T-helper 2 cell treated with Interferon-gamma antibody and Interleukin-4, amounts not matched to agents 5 μg/mL and 100 μg/mL, for 36 hours (primary cell): ENCODE measurements around the gene RAB6B.
A peak's percentile ranks its signal among the peaks of the same experiment; 100 is the strongest.

Source experiments
- DNase-seq: peaks from one replicate; pipeline ENCODE4 v3.0.0; 2021; ENCODE audit warnings: low spot score
- H3K27ac Mint-ChIP-seq: one replicate; pipeline ENCODE4 v1.8.0; 2021; ENCODE audit warnings: mild to moderate bottlenecking, mixed read lengths
- H3K27me3 Mint-ChIP-seq: one replicate; pipeline ENCODE4 v1.8.0; 2021; ENCODE audit warnings: low read depth, mixed read lengths
- H3K36me3 Mint-ChIP-seq: one replicate; pipeline ENCODE4 v1.8.0; 2021; ENCODE audit warnings: low read depth, mixed read lengths
- H3K4me1 Mint-ChIP-seq: one replicate; pipeline ENCODE4 v1.8.0; 2021; ENCODE audit warnings: low read depth, mixed read lengths
- H3K4me3 Mint-ChIP-seq: one replicate; pipeline ENCODE4 v1.8.0; 2022; ENCODE audit warnings: mild to moderate bottlenecking, moderate library complexity, mixed read lengths
- H3K9me3 Mint-ChIP-seq: one replicate; pipeline ENCODE4 v1.8.0; 2021; ENCODE audit warnings: mixed read lengths

RAB6B gene

DNA sequence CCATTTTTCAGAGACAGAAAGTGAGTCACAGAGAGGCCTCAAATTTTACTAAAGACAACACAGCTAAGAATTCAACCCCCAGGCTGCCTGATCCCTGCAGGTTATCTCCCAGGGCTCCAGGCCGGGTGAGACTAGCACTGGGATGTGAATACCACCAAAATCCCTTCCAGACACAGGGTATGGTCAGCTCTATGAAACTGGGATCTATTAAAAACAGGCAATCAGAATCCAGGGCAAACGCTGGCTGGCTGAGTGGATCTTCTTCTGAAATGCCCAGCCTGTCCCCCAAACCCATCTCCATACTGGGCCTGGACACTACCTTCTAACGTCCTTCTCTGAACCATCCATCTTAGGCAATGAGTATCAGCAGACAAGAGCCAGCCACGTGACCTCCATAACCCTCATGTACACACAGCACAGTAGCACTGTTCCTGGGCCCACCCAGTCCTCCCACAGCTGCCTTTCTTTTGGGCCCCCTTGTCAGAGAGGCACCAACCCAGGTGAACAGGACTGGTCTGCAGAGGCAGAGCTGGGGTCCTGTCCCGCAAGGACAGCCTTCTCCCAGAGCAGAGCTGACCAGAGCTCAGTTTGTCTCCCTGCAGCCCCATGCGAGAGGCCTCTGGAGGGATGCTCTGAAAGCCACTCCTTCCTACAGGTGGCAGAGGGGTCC, 1.9 kb downstream of the RAB6B start:
- peak overlapping the region; percentile 9 for H3K4me3 Mint-ChIP-seq
- DNase-seq: no peak
- H3K4me1 Mint-ChIP-seq: no peaks in the 10 kb centered on the region
- H3K27ac Mint-ChIP-seq: no peak overlapping the region
- no peaks in the 10 kb centered on the region for H3K9me3 Mint-ChIP-seq
- no peaks in the 10 kb centered on the region for H3K36me3 Mint-ChIP-seq
- H3K27me3 Mint-ChIP-seq: peaks cover 34% of the 10 kb centered on the region

DNA sequence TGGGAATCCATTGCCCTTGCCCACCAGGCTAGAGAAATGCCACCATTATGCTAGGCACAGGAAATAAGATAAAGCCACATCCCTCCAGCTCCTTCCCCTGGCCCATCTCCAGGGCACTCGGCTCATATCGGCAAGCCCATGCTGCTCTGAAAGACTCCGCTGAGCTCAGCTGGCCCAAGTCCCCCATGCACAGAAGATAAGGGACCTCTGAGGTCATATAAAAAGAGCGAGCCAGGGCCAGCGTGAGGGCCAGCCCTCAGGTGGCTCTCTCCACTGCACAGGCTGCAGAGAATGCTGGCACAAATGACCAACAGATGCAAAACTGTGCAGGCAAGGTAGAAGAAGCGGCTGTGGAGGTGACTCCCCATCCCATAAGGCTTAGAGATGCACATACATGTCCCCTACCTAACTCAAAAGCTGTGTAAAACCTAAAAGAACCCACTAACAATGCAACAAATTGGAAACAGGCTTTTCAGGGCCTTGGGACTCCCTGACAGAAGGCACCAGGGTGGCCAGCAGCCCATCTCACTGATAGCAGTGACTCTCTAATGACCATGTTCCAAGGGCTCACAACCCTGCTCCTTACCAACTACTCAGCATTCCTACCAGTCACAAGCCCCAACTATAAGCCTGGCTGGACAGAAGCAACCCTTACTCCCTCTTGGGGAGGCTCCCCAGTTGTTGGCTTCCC, 3.0 kb downstream of the RAB6B start:
- H3K4me1 Mint-ChIP-seq: no peaks in the 10 kb centered on the region
- H3K27me3 Mint-ChIP-seq: peaks cover 33% of the 10 kb centered on the region
- no peaks in the 10 kb centered on the region for H3K9me3 Mint-ChIP-seq
- no peak for DNase-seq
- H3K27ac Mint-ChIP-seq: no peak overlapping the region
- no peaks in the 10 kb centered on the region for H3K36me3 Mint-ChIP-seq
- no peak overlapping the region for H3K4me3 Mint-ChIP-seq

DNA sequence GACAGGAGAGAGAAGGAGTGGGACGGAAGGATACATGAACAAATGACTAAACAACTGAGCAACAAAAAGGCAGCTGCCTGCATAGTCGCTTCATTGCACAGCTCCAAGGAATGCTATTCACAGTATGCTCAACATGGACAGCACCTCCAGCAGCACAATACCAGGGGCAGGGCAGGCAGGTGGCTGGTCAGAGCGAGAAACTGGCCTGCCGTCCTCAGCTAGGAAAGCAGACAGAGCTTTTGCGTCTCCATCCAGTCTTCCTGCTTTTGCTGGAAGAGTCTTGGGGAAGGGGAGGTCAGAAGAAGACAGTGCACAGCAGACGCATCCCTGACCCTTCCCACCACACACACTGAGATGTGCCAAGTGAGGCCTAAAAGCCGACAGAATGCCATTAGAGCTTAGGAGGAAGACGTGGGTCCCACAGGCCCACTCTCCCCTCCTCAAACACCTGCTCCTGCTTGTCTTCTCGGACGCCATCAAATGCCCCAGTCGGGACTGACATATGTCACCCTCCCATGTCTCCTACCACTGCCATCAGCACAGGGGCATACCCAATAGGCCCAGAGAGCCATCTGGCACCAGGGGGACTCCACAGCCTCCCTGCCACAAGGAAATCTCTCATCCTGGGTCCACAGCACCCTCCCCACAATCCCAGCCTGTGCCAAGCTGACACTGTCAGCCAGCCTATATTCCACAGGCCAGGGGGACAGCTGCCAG, 3.9 kb downstream of the RAB6B start:
- peaks cover 25% of the 10 kb centered on the region for H3K27me3 Mint-ChIP-seq
- H3K4me1 Mint-ChIP-seq: no peaks in the 10 kb centered on the region
- no peaks in the 10 kb centered on the region for H3K9me3 Mint-ChIP-seq
- H3K36me3 Mint-ChIP-seq: no peaks in the 10 kb centered on the region
- H3K4me3 Mint-ChIP-seq: no peak overlapping the region
- no peak overlapping the region for H3K27ac Mint-ChIP-seq
- no peak for DNase-seq

DNA sequence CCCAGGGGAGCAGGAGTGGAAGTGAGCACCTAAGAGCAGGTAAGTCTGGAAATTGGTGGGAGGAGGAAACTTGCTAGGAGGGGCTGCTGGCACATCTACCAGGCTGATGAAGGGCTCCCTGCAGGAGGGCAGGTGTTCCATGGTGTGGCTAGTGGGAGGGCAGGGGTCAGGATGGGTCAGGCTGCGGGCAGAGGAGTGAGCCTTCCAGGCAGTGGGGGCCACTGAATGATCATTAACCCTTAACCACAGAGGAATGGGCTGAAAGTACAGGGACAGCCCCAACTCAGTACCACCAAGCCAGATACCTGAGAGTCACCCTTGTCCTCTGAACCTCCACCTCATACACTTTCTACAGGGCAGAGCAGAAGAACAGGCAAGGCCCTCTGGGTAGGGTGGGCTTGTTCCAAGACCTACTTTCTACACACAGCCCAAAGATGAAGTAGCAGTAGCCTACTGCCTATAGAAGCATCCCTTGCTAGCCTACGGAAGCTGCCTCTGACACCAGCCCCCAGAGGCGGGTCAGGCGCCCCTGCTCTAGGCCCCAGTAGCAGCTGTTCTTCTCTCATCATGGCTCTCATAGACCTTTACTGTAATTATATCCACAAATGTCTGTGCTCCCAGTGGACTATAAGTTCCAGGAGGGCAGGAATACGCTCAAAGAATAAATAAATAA, 4.6 kb downstream of the RAB6B start:
- no peak for DNase-seq
- Mint-ChIP-seq H3K36me3 (no peaks in the 10 kb centered on the region), H3K4me1 (no peaks in the 10 kb centered on the region), H3K4me3 (no peak overlapping the region), H3K27me3 (peaks cover 18% of the 10 kb centered on the region), H3K27ac (no peak overlapping the region), H3K9me3 (no peaks in the 10 kb centered on the region)

DNA sequence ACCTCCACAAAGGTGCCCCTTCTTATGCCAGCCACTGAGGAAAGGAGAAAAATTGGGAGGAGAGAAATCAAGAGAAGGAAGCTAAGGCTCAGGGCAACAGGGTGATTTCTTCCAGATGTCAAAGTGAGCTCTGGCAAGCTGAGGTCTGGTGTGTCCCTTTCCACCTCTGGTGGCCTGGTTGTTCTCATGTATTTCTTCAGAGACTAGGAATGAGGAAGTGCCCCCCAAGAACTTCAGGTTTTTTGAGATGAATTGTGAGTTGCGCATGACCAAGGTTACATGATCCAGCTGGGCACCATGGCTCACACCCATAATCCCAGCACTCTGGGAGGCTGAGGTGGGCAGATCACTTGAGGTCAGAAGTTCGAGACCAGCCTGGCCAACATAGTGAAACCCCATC, 5.6 kb downstream of the RAB6B start:
- H3K36me3 Mint-ChIP-seq: no peaks in the 10 kb centered on the region
- H3K4me3 Mint-ChIP-seq: no peak overlapping the region
- no peak for DNase-seq
- H3K27me3 Mint-ChIP-seq: peaks cover 14% of the 10 kb centered on the region
- no peaks in the 10 kb centered on the region for H3K4me1 Mint-ChIP-seq
- no peaks in the 10 kb centered on the region for H3K9me3 Mint-ChIP-seq
- no peak overlapping the region for H3K27ac Mint-ChIP-seq

DNA sequence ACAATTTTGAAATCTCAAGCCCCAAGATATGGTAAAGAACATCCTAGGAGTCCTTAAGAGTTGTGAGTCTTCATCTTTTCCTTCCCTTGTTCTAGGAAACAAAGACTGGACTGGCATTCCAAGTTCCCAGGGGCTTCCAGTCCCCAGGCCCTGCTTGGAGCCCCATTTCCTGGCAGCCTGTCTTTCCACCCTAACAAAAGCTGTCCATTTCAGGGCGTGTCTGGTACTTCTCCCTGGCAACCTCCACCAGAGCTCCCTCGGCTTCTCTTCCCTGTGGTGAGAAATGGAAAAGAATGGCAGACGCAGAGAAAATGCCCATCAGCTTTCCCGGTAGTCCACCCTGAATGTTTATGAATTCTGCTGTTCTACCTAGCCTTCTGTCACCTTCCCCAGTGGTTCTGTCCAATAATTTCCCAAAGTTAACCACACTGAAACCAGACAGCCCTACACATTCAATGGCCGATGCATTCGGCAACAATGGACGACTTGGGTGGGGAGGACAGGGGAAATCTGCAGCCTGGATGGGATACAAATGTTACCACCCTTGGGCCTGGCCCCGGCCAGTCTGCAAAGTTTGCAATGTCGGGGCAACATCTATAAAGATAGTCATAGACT, 6.8 kb downstream of the RAB6B start:
- H3K27me3 Mint-ChIP-seq: peaks cover 10% of the 10 kb centered on the region
- no peak overlapping the region for H3K4me3 Mint-ChIP-seq
- no peaks in the 10 kb centered on the region for H3K4me1 Mint-ChIP-seq
- no peak for DNase-seq
- H3K27ac Mint-ChIP-seq: no peak overlapping the region
- no peaks in the 10 kb centered on the region for H3K9me3 Mint-ChIP-seq
- no peaks in the 10 kb centered on the region for H3K36me3 Mint-ChIP-seq

DNA sequence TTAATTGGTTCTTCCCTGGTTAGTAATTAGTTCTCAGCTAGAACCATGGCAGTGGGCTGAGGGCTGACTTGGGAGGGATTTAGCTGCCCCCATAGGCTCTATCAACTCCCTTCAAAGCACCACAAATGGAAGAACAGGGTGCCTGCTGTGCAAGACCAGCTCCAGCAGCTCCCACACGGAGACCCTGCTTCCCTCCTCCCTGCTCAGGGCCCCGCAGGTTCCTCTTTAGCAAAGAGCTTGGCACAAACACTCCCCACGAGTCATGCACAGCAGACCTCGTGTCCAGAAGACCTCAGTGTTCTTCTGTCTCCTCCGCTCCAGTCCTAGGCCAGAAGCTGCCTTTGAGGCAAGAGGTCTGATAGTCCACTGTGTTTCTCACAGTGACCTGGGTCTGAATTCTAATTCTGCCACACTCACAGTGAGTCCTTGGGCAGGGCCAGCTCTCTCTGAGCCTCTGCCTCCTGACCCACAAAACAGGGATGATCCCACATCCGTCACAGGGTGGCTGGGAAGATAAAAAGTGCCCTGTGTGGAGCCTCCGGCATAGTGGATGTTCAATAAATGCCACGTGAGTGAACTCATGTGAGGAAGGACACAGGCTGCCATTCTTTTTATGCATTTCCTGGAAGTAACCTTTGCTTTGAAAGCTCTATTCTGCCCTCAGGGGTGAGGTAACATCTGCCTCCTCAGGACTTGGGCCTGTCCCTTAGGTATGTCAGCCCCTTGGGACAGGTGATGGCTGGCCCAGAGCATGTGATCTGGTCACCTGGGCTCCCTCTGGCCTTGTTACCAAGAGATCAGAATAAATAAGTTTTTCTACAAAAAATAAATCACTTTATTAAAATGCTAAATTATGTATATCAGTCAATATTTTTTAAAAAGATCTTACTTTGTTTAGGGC, 7.6 kb downstream of the RAB6B start:
- no peak overlapping the region for H3K4me3 Mint-ChIP-seq
- no peak for DNase-seq

DNA sequence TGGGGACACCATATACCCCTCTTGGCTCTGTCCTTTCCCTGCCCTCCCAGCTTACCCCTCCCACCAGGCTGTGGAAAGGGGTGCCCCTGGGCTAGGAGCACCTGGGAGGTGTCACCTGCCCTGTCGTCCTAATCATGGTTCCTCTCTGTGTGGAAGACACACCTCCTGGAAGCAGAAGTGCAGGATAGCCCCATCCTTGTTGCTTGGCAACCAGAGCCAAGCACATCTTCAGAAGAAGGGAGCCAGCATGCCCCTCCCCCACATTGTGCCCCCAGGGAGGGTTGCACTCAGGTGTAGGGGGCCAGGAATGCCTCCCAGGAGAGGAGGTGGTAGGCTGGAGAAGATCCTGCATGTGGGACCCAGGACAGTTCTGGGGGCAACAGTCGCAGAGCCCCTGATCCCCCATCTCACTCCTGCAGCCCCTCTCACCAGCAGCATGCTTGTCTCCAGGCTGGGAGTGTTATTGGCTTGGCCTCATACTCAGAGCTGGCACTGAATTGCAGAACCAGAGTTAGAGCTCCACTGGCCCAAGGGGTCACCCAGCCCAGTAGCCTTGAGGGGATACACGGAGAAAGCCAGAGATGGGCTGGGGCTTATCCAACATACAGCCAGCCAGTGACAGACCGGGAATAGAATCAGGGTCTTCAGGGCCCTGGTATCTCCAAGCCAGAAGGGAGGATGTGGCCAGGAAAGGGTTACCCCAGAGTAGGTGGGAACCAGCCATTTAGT, 8.4 kb downstream of the RAB6B start:
- H3K4me1 Mint-ChIP-seq: peaks cover 3% of the 10 kb centered on the region
- peaks cover 2% of the 10 kb centered on the region for H3K27me3 Mint-ChIP-seq
- H3K9me3 Mint-ChIP-seq: no peaks in the 10 kb centered on the region
- H3K36me3 Mint-ChIP-seq: no peaks in the 10 kb centered on the region
- no peak for DNase-seq
- no peak overlapping the region for H3K4me3 Mint-ChIP-seq
- no peak overlapping the region for H3K27ac Mint-ChIP-seq

More for the DNA sequence above, 7.6 kb downstream of the RAB6B start:
- Mint-ChIP-seq H3K27ac (no peak overlapping the region), H3K36me3 (no peaks in the 10 kb centered on the region), H3K27me3 (peaks cover 6% of the 10 kb centered on the region), H3K9me3 (no peaks in the 10 kb centered on the region), H3K4me1 (no peaks in the 10 kb centered on the region)

DNA sequence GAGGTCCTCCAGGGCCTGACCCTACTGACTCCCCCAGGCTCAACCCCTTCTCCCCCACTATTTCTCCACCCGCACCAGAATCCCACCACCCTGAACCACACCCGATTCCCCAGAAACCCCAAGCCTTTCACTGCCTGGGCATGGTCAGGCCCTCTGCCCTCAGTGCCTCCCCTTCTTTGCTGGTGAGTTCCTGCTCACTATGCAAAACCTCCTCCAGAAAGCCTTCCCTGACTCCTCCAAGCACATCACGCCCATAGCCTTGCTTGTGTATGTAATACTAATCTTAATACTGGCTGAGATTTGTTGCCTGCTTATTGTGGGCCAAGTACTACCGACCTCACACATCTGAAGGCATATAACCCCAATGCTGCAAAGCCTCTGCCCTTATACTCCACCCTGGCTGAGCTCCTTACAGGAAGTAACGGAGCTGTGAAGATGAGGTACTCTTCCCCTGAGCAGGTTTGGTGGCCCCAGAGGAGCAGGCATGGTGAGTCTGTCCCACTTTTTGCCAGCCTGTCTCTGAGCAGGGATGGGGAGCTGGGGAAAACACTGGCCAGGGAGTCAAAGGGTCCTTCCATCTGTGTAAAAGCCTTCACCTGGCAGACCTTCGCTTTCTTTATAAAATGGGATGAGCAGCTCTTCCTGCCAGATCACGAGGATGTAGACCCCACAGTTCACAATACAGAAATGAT, 9.5 kb downstream of the RAB6B start:
- Mint-ChIP-seq H3K27me3 (peaks cover 2% of the 10 kb centered on the region), H3K36me3 (no peaks in the 10 kb centered on the region), H3K4me3 (no peak overlapping the region), H3K4me1 (peaks cover 10% of the 10 kb centered on the region), H3K9me3 (no peaks in the 10 kb centered on the region), H3K27ac (no peak overlapping the region)
- DNase-seq: no peak

DNA sequence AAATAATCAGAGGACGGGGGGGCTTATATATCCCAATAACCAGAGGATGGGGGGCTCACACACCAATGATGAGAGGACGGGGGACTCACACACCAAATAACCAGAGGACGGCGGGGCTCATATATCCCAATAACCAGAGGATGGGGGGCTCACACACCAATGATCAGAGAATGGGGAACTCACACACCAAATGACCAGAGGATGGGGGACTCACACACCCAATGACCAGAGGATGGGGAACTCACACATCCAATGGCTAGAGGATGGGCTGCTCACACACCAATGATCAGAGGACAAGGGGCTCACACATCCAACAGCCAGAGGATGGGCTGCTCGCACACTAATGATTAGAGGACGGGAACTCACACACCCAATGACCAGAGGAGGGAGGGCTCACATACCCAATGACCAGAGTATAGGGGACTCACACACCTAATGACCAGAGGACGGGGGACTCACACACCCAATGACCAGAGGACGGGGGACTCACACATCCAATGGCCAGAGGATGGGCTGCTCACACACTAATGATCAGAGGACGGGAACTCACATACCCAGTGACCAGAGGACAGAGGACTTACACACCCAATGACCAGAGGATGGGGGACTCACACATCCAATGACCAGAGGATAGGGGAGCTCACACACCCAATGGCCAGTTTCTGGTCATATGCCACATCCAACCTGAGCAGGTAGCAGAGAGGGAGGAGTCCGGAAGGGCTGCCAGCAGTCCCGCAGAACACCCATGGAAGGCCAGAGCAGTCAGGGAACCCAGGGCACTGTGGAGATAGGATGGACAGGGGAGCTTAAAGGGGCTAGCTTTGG, 10.6 kb downstream of the RAB6B start:
- Mint-ChIP-seq H3K4me3 (no peak overlapping the region), H3K36me3 (no peaks in the 10 kb centered on the region), H3K27ac (no peak overlapping the region), H3K27me3 (peaks cover 2% of the 10 kb centered on the region), H3K9me3 (peaks cover under 1% of the 10 kb centered on the region), H3K4me1 (peaks cover 15% of the 10 kb centered on the region)
- DNase-seq: no peak

DNA sequence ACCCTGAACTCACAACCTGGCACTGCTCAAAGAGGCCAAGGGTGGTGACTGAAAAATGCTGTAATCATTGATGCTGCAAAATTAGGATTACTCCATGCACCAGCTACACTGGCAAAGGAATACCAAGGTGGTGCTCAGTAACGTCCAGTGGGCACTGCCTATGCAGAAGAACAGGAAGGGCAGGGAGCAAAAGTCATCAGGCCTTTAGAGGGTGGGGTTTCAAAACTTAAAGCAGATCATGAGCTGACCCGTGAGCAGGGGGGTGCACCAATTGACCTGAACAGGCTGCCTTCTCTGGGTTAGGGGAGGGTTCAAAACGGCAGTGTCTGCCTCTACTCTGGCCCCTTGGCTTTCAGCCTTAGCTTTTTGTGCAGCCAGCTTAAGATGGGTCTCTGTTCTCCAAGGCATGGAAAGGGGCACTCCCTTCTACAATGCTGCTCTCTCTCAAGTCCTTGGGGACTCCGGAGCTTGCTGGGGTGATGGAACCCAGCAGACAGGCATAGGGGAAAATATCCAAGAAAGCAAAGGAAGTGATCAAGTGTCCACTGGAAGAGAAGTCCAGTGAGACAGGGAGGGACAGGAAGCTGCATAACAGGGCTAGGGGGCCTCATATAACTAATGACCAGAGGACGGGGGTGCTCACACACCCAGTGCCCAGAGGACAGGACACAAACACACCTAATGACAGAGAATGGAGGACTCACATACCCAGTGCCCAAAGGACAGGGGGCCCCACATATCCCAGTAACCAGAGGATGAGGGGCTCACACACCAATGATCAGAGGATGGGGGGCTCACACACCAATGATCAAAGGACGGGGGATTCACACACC, 11.4 kb downstream of the RAB6B start:
- Mint-ChIP-seq H3K27me3 (peaks cover 2% of the 10 kb centered on the region), H3K36me3 (no peaks in the 10 kb centered on the region), H3K9me3 (peaks cover 3% of the 10 kb centered on the region), H3K4me3 (no peak overlapping the region), H3K4me1 (peaks cover 19% of the 10 kb centered on the region), H3K27ac (no peak overlapping the region)
- no peak for DNase-seq
